Skeletal muscle cell (primary cell): ENCODE data around the gene PLXNA2.

Source experiments
- DNase-seq: peaks from one replicate; pipeline ENCODE4 v3.0.0-alpha.2; 2010; ENCODE audit warnings: low read depth
- H3K4me3 ChIP-seq: 2 replicates; pipeline ENCODE4 v1.5.1; 2011; ENCODE audit warnings: low read depth, mild to moderate bottlenecking, control low read depth, low read length, moderate library complexity

PLXNA2 gene

GRCh38 chr1:207999274-207999915, 244.8 kb downstream of the PLXNA2 start:
- no peak overlapping the region for H3K4me3 ChIP-seq
- DNase-seq, result no peak

DNA sequence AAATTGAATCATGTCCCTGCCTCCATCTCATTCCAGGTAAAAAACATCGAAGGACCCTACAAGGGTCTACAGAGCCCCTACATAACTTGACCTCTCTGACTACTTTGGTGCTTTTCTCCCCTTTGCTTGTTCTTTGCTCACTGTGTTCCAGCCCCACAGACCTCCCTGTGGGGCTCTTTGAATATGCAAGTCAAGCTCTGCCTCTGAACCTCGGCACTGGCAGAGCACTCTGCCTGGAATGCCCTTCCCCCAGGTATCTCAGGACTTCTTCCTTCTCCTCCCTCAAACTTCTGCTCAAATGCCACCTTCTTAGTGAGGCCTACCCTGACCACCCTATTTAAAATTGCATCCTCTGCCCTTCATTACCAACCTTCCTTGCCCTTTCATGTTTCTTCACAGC, 245.5 kb downstream of the PLXNA2 start:
- H3K4me3 ChIP-seq, result no peak overlapping the region
- no peak for DNase-seq

GRCh38 chr1:207997486-207998268, 246.5 kb downstream of the PLXNA2 start:
- DNase-seq, result no peak
- H3K4me3 ChIP-seq, result no peak overlapping the region

- DNase-seq, result no peak
- no peak overlapping the region for H3K4me3 ChIP-seq
These were observed 247.5 kb downstream of the PLXNA2 start for GRCh38 chr1:207996636-207997035.

- no peak overlapping the region for H3K4me3 ChIP-seq
- DNase-seq, result no peak
These were observed 248.6 kb downstream of the PLXNA2 start for GRCh38 chr1:207995576-207995975.

GRCh38 chr1:207993477-207994445, 250.4 kb downstream of the PLXNA2 start:
- DNase-seq, result no peak
- no peak overlapping the region for H3K4me3 ChIP-seq

DNA sequence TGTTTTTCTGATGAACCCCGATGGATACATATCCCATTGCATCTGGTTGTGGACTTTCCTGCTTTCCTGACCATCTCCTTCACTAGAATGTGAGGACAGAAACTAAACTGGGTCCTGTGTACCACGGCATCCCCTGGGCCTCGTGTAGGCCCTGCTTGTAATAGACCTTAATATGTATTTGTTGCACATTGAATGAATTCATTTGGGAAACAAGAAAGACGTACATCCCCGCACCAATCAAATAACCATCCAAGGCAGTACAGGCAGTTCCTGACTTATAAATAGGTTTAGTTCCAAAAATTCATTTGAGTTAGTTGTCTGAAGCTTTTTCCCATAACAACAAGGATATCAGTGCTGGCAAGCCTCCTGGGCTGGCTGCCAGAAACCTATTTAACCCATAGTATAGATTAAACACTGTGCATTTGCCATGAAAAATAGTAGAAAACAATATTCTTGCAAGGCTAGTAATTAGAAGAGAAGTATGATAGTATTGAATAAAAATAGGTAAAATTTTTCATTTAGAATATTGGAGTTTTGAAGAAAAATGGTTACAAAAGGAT, 251.4 kb downstream of the PLXNA2 start:
- no peak for DNase-seq
- no peak overlapping the region for H3K4me3 ChIP-seq

DNA sequence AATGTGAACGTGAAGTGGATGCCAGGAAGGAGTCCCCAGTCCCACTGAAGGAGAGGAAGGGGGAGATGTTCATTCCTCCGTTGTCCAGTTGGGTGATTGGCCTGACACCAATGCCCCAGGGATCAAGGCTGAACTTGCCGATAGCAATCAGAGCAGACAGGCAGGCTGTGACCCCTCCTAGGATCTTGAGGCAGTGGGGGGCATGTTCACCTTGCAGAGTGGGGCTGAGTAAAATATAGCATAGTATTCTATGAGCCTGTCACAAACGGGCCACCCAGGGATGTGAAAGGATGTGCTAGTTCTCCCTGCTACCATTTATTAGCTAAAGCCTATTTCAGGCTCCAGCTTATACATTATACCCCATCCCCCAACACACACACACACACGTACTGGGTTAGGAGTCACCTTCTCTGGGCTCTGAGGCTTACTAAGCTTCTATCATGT, 252.6 kb downstream of the PLXNA2 start:
- no peak for DNase-seq
- H3K4me3 ChIP-seq, result no peak overlapping the region

DNA sequence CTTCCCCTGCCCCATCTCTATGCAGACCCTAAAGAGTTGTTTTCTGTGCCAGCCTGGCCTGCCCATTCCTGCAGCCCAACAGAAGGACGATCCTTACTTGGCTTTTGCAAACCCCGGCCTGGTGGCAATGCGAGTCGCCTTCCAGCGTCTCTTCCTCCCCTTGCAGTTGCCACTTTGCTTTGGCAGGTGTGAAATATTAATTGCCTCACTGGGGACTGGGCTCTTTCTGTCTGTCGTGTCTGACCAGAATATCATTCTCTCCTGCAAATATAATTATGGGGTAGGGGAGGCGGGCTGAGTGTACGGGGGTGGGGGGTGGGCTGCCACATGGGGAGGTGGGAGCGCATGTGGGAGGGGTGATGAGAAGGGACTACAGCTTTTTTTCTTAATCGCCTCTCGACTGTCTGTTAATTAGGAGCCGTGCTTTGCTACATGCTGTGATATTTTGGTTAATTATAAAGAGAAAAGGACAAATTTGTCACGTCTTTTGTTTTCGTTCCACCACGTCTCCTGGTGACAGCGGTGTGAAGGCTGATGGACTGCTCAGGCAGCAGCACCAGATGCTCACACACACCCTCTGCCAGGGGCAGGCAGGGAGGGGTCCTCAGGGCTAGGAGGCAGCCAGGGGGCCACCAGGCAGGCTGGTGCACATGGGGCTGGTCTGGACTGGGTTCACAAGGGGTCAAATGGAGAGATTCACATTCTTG, 253.2 kb downstream of the PLXNA2 start:
- no peak overlapping the region for H3K4me3 ChIP-seq
- no peak for DNase-seq

GRCh38 chr1:207990455-207990854, 253.7 kb downstream of the PLXNA2 start:
- no peak overlapping the region for H3K4me3 ChIP-seq
- DNase-seq, result no peak

DNA sequence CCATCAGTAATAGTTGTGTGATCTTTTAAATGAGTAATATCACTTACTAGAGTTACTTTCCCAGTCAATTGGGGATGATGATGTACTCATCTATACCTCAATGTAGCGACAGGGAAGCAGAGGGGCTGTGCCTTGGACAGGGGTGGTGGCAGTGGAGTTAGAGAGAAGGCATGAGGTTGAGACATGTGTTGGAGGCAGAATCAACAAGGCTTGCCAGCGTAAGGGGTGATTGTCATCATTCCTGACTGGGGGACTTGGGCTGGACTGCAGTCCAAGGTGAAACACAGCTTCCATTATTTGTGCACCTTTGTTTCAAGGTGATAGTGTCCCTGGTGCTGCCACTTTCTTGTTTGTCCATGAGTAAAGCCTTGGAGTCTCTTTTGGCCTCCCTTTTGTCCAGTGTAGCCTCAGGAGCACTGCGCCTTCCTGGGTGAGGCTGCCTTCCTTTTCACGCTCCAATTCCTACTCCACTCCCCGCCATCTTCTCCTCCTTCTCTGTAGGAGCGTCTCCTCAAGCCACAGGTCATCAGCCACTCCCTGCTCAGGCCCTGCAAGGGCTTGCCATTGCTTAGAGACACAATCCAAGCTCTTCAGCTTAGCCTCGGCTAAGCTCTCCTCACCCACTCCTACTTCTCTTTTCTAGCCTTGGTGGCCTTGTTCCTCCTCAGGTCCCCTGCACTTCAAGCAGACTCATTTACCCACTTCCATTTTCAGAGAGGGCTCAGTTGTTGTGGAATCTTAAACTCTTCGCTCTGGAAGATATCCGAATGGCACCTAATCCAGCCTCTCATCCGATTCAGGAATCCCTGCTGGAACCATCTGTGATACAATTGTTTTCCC, 255.6 kb downstream of the PLXNA2 start:
- DNase-seq, result no peak
- no peak overlapping the region for H3K4me3 ChIP-seq

GRCh38 chr1:207987164-207987563, 257.0 kb downstream of the PLXNA2 start:
- no peak overlapping the region for H3K4me3 ChIP-seq
- DNase-seq, result no peak

- H3K4me3 ChIP-seq, result no peak overlapping the region
These were observed 258.2 kb downstream of the PLXNA2 start for GRCh38 chr1:207985996-207986395.

DNA sequence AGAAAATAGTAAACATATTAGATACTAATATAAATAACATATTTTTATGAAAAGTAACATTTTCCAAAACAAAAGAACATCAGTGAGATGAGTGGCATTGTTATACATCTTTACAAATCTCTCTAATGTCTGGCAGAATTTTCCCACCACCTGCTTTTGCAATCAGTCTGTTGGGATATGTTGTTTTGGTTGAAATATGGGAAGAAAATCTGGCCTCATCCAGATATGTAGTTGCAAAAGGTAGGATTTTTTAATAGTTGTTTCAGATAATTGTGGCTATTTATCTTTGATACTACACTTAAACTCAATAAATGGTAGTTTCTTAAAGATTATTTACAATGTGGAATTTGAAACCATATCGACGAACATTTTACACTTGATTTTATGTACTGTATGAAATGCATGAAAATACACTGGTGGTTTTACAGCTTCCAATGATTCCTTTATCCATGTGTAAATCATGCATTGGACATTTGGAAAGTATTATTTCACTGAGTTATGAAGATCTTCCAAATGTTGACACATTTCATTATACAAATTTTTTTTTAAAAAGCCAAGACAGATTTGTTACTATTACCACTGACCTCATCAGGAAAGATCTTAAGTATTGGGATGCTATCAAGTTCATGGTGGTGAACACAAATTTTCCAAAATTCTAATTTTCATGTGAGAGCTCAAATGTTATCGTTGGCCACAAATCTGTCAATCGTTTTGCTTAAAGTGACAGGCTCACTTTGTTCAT, 259.2 kb downstream of the PLXNA2 start:
- no peak overlapping the region for H3K4me3 ChIP-seq
- no peak for DNase-seq

More at GRCh38 chr1:207985996-207986395, 258.2 kb downstream of the PLXNA2 start:
- DNase-seq, result no peak

GRCh38 chr1:207983044-207983635, 261.0 kb downstream of the PLXNA2 start:
- no peak for DNase-seq
- no peak overlapping the region for H3K4me3 ChIP-seq

- H3K4me3 ChIP-seq, result no peak overlapping the region
- no peak for DNase-seq
These were observed 262.2 kb downstream of the PLXNA2 start for GRCh38 chr1:207981976-207982375.

DNA sequence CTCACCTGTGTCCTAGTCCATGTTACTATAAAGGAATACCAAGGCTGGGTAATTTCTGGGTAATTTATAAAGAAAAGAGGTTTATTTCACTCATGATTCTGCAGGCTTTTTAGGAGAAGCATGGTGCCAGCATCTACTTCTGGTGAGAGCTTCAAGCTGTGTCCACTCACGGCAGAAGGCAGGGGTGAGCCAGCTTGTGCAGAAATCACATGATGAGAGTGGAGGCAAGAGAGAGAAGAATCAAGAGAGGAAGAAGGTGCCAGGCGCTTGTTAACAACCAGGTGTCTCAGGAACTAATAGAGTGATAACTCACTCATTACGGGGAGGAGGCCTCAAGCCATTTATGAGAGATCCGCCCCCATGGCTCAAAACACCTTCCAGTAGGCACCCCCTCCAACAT, 265.7 kb downstream of the PLXNA2 start:
- no peak overlapping the region for H3K4me3 ChIP-seq

More for the DNA sequence above, 265.7 kb downstream of the PLXNA2 start:
- no peak for DNase-seq
